GM21619 (cell line): ENCODE data around the gene NBEA.
"Not testable (repeated sequence)": the region's sequence is repeated elsewhere in the genome, so short reads cannot be mapped to it uniquely, and the experiment has no call there.

Source experiments
- ATAC-seq: cut with Tn5 transposase; IDR thresholded peaks from one replicate; pipeline ENCODE4 v1.9.1; 2021; ENCODE audit not compliant: unreplicated experiment

NBEA gene

GRCh38 chr13:34941835-34942731 is at the start of gene NBEA:
Gene NBEA (plus strand): TSS chr13:34942270. CDS start chr13:34942821, 551 bp downstream.
- ATAC-seq, result peak; percentile 62

GRCh38 chr13:34894756-34895155 is 47.3 kb upstream of the NBEA start:
- no peak for ATAC-seq

- ATAC-seq, result no peak
These were observed 44.9 kb upstream of the NBEA start for GRCh38 chr13:34897220-34897619.

- ATAC-seq, result no peak
These were observed 42.2 kb upstream of the NBEA start for GRCh38 chr13:34899888-34900287.

GRCh38 chr13:34900288-34900739 is 41.8 kb upstream of the NBEA start:
- no peak for ATAC-seq

- ATAC-seq, result no peak
These were observed 40.5 kb upstream of the NBEA start for GRCh38 chr13:34901572-34901971.

GRCh38 chr13:34911159-34911558 is 30.9 kb upstream of the NBEA start:
- ATAC-seq, result no peak

GRCh38 chr13:34913040-34913439 is 29.0 kb upstream of the NBEA start:
- no peak for ATAC-seq

GRCh38 chr13:34914416-34914815 is 27.7 kb upstream of the NBEA start:
- ATAC-seq, result no peak

GRCh38 chr13:34926508-34926907 is 15.6 kb upstream of the NBEA start:
- no peak for ATAC-seq

- not testable (repeated sequence) for ATAC-seq
These were observed 13.4 kb upstream of the NBEA start for GRCh38 chr13:34928676-34929075.

- no peak for ATAC-seq
These were observed 10.5 kb upstream of the NBEA start for GRCh38 chr13:34931572-34931971.

- no peak for ATAC-seq
These were observed 8.7 kb upstream of the NBEA start for GRCh38 chr13:34933349-34933748.

- ATAC-seq, result no peak
These were observed 8.3 kb upstream of the NBEA start for GRCh38 chr13:34933786-34934185.

- ATAC-seq, result no peak
These were observed 6.2 kb upstream of the NBEA start for GRCh38 chr13:34935841-34936240.

- ATAC-seq, result no peak
These were observed 2.3 kb upstream of the NBEA start for GRCh38 chr13:34939771-34940170.

- no peak for ATAC-seq
These were observed 635 bp upstream of the NBEA start for GRCh38 chr13:34941436-34941834.

GRCh38 chr13:34942732-34943435 is 814 bp downstream of the NBEA start:
- peak; percentile 14 for ATAC-seq

GRCh38 chr13:34943436-34944273 is 1.6 kb downstream of the NBEA start:
- no peak for ATAC-seq

GRCh38 chr13:34944274-34944634 is 2.2 kb downstream of the NBEA start:
- no peak for ATAC-seq

GRCh38 chr13:34944751-34945150 is 2.7 kb downstream of the NBEA start:
- no peak for ATAC-seq
